GM12878 (cell line): ENCODE data around the gene KAT2A. TPM values are rescaled to one million over a fixed set of nuclear protein-coding genes. Genes with fewer than 3 reads are reported as not detected.

Experiments used
- CBX5 ChIP-seq: sonication (generic); IDR thresholded peaks from 2 replicates; pipeline ENCODE4 v1.6.1; 2016; ENCODE audit warnings: low read depth, moderate library complexity, mild to moderate bottlenecking, inconsistent platforms
- CHD2 ChIP-seq: IDR thresholded peaks from 2 replicates; pipeline ENCODE4 v1.6.1; 2011; ENCODE audit warnings: low read depth, low read length, improper control_type of control experiment, borderline replicate concordance
- ETV6 ChIP-seq, 2 experiments: fragments of 450-650 bp in 1 of 2; IDR thresholded peaks in 1 of 2; conservative IDR thresholded peaks in 1 of 2; 2 replicates each; pipeline ENCODE4 v1.6.1; 2014; ENCODE audit warnings: antibody characterized with exemption in 1 of 2, borderline replicate concordance in 1 of 2, low read depth in 1 of 2, mild to moderate bottlenecking in 1 of 2, moderate library complexity in 1 of 2
- FOXM1 ChIP-seq: IDR thresholded peaks from 2 replicates; pipeline ENCODE4 v1.6.1; 2012; ENCODE audit warnings: low read depth, mild to moderate bottlenecking, inconsistent platforms, low read length, moderate library complexity
- HDAC2 ChIP-seq: fragments of 200-600 bp; sonication (generic); IDR thresholded peaks from 2 replicates; pipeline ENCODE4 v1.6.1; 2017
- IKZF1 ChIP-seq: fragments of 450-650 bp; conservative IDR thresholded peaks from 2 replicates; pipeline ENCODE4 v1.6.1; 2017; ENCODE audit warnings: antibody characterized with exemption, mild to moderate bottlenecking
- MYC ChIP-seq: IDR thresholded peaks from 2 replicates; pipeline ENCODE4 v1.6.1; 2011; ENCODE audit warnings: mild to moderate bottlenecking, low read length, moderate library complexity, inconsistent platforms; ENCODE audit not compliant: insufficient read depth, insufficient replicate concordance, insufficient read length, severe bottlenecking
- NFYA ChIP-seq: IDR thresholded peaks from 2 replicates; pipeline ENCODE4 v1.6.1; 2011; ENCODE audit warnings: low read depth, mild to moderate bottlenecking, low read length, improper control_type of control experiment, borderline replicate concordance
- PAX5 ChIP-seq: IDR thresholded peaks from 2 replicates; pipeline ENCODE4 v1.6.1; 2011; ENCODE audit warnings: low read depth, low read length, borderline replicate concordance
- PAX8 ChIP-seq: fragments of 450-650 bp; IDR thresholded peaks from 2 replicates; pipeline ENCODE4 v1.6.1; 2017; ENCODE audit warnings: mild to moderate bottlenecking, moderate library complexity
- POU2F2 ChIP-seq: IDR thresholded peaks from 3 replicates; pipeline ENCODE4 v1.6.1; 2011; ENCODE audit warnings: low read depth, mild to moderate bottlenecking, low read length, borderline replicate concordance
- RAD21 ChIP-seq: IDR thresholded peaks from 2 replicates; pipeline ENCODE4 v1.6.1; 2011; ENCODE audit warnings: mild to moderate bottlenecking, low read depth, low read length, moderate library complexity; ENCODE audit not compliant: insufficient read depth
- RBBP5 ChIP-seq: fragments of 200-600 bp; sonication (generic); conservative IDR thresholded peaks from 2 replicates; pipeline ENCODE4 v1.6.1; 2016
- RCOR1 ChIP-seq: conservative IDR thresholded peaks from 2 replicates; pipeline ENCODE4 v1.6.1; 2012; ENCODE audit warnings: low read depth, low read length, improper control_type of control experiment
- RUNX3 ChIP-seq: IDR thresholded peaks from 2 replicates; pipeline ENCODE4 v1.6.1; 2012; ENCODE audit warnings: low read length, inconsistent platforms
- SKIL ChIP-seq: fragments of 450-650 bp; IDR thresholded peaks from 2 replicates; pipeline ENCODE4 v1.6.1; 2017; ENCODE audit warnings: mild to moderate bottlenecking, low read depth, inconsistent platforms; ENCODE audit not compliant: poor library complexity, severe bottlenecking
- SMAD1 ChIP-seq: fragments of 450-650 bp; IDR thresholded peaks from 2 replicates; pipeline ENCODE4 v1.6.1; 2018; ENCODE audit warnings: mild to moderate bottlenecking, low read depth; ENCODE audit not compliant: partially characterized antibody
- STAT1 ChIP-seq: fragments of 450-650 bp; conservative IDR thresholded peaks from 2 replicates; pipeline ENCODE4 v1.6.1; 2014; ENCODE audit warnings: antibody characterized with exemption, mild to moderate bottlenecking
- YY1 ChIP-seq: IDR thresholded peaks from 2 replicates; pipeline ENCODE4 v1.6.1; 2011; ENCODE audit warnings: low read depth, mild to moderate bottlenecking, low read length
- ZNF24 ChIP-seq: fragments of 450-650 bp; IDR thresholded peaks from 2 replicates; pipeline ENCODE4 v1.6.1; 2017; ENCODE audit warnings: antibody characterized with exemption, mild to moderate bottlenecking
- polyA plus RNA-seq, 11 experiments: library from polyadenylated mRNA; depleted of rRNA in 4 of 11; unstranded in 6 of 11; stranded (reverse) in 5 of 11; fragments of >200 nt; fragmentation: Nextera tagmentation in 4 of 11; fragmentation: Illumina TruSeq in 1 of 11; extraction: Ambion mirVana in 4 of 11; extraction: Trizol in 1 of 11; gene quantifications; 1 replicate in 1 of 11; 2 replicates in 10 of 11; pipeline versions ENCODE4 v1.2.1 to v1.2.3, GENCODE V29; 2011 to 2016; ENCODE audit warnings: inconsistent platforms in 2 of 11, missing spikeins in 2 of 11, low read depth in 1 of 11
- total RNA-seq, 4 experiments: library from RNA; depleted of rRNA in 3 of 4; stranded (reverse); fragments of >200 nt in 3 of 4; fragmentation: Illumina TruSeq in 1 of 4; extraction: Trizol in 1 of 4; gene quantifications; 2 replicates each; pipeline versions ENCODE4 v1.2.1 to v1.2.3, GENCODE V29; 2013 to 2021
- TF ChIP-seq, protein P1 (sequence below): fragments of 450-650 bp; IDR thresholded peaks from 2 replicates; pipeline ENCODE4 v1.6.1; 2017; ENCODE audit warnings: mild to moderate bottlenecking, moderate library complexity
- TF ChIP-seq, protein P2 (sequence below): fragments of 450-650 bp; conservative IDR thresholded peaks from 2 replicates; pipeline ENCODE4 v1.6.1; 2017; ENCODE audit warnings: mild to moderate bottlenecking, moderate library complexity

Gene KAT2A
- total and polyA plus RNA-seq, 10 of the 15 experiments (the other 5 are each of a cell fraction or from before 2014, with no cell fraction given), result 0.85 to 47.5 (median 14.6) TPM

DNA sequence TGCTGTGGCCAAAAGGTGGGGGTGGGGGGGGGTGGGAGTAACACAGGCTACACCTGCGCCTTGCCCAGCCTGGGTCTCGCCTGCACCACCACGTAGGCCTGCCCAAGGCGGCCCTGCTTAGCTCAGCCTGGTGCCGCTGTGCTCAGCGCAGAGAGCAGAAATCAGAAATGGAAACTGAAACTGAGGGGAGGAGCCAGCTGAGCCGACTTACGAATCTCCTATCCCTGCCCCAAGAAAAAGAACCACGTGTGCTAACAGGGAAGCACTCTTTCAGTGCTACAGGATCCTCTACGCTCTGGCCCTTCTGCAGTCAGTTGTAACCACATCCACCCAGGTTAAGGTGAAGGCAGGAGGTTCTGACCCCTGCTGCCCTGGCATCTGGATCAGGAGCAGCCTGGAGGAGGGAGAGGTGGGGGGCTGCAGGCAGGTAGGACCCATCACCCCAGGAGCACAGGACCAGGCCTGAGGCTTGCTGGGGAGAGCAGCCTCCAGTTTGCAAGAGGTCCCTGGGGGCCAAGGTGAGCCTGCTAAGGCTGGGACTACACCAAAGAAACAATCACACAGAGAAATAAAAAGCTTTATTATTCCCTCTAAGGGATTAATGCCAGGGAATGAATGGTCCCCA, 8.5 kb downstream of the KAT2A start, which contains the start of gene DHX58 (continued):
- TF ChIP-seq, protein P1, sequence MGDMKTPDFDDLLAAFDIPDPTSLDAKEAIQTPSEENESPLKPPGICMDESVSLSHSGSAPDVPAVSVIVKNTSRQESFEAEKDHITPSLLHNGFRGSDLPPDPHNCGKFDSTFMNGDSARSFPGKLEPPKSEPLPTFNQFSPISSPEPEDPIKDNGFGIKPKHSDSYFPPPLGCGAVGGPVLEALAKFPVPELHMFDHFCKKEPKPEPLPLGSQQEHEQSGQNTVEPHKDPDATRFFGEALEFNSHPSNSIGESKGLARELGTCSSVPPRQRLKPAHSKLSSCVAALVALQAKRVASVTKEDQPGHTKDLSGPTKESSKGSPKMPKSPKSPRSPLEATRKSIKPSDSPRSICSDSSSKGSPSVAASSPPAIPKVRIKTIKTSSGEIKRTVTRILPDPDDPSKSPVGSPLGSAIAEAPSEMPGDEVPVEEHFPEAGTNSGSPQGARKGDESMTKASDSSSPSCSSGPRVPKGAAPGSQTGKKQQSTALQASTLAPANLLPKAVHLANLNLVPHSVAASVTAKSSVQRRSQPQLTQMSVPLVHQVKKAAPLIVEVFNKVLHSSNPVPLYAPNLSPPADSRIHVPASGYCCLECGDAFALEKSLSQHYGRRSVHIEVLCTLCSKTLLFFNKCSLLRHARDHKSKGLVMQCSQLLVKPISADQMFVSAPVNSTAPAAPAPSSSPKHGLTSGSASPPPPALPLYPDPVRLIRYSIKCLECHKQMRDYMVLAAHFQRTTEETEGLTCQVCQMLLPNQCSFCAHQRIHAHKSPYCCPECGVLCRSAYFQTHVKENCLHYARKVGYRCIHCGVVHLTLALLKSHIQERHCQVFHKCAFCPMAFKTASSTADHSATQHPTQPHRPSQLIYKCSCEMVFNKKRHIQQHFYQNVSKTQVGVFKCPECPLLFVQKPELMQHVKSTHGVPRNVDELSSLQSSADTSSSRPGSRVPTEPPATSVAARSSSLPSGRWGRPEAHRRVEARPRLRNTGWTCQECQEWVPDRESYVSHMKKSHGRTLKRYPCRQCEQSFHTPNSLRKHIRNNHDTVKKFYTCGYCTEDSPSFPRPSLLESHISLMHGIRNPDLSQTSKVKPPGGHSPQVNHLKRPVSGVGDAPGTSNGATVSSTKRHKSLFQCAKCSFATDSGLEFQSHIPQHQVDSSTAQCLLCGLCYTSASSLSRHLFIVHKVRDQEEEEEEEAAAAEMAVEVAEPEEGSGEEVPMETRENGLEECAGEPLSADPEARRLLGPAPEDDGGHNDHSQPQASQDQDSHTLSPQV, result no peak
- TF ChIP-seq YY1 (peak; percentile 63), RUNX3 (peak; percentile 86), STAT1 (0 out of 2 replicates have a peak, but pooled peaks have one; percentile 31), PAX8 (no peak), HDAC2 (no peak), RCOR1 (no peak), CBX5 (no peak), MYC (peak; percentile 35), ETV6 (conservative IDR thresholded peaks at IDR 0.05 in 1 of 2, IDR thresholded peaks at IDR 0.05 in 1 of 2; ENCODE audit: borderline replicate concordance in 1 of 2, low read depth in 1 of 2) (no peak), CHD2 (peak; percentile 39; the same call in 1 of the 2 replicates), IKZF1 (peak; percentile 43; the same call in 1 of the 2 replicates), RAD21 (no peak), PAX5 (peak; percentile 51; the same call in 1 of the 2 replicates), POU2F2 (peak; percentile 77), SMAD1 (no peak), RBBP5 (no peak), SKIL (no peak), NFYA (no peak), FOXM1 (no peak), ZNF24 (no peak)
- TF ChIP-seq, protein P2, sequence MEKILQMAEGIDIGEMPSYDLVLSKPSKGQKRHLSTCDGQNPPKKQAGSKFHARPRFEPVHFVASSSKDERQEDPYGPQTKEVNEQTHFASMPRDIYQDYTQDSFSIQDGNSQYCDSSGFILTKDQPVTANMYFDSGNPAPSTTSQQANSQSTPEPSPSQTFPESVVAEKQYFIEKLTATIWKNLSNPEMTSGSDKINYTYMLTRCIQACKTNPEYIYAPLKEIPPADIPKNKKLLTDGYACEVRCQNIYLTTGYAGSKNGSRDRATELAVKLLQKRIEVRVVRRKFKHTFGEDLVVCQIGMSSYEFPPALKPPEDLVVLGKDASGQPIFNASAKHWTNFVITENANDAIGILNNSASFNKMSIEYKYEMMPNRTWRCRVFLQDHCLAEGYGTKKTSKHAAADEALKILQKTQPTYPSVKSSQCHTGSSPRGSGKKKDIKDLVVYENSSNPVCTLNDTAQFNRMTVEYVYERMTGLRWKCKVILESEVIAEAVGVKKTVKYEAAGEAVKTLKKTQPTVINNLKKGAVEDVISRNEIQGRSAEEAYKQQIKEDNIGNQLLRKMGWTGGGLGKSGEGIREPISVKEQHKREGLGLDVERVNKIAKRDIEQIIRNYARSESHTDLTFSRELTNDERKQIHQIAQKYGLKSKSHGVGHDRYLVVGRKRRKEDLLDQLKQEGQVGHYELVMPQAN, result peak; percentile 49; the same call in 1 of the 2 replicates
